ENCODE results near the gene SLC16A13.
"Not testable (repeated sequence)": the region's sequence is repeated elsewhere in the genome, so short reads cannot be mapped to it uniquely, and the experiment has no call there.

Gene SLC16A13

GRCh38 chr17:7068268-7068667 is 32.5 kb downstream of the SLC16A13 start:
- FAIRE-seq = no peak

- FAIRE-seq = no peak
Observed at GRCh38 chr17:7070712-7071111, 34.9 kb downstream of the SLC16A13 start.

- no peak for FAIRE-seq
Observed at GRCh38 chr17:7072406-7072805, 36.6 kb downstream of the SLC16A13 start.

- no peak for FAIRE-seq
Observed at GRCh38 chr17:7074931-7075330, 39.1 kb downstream of the SLC16A13 start.

- no peak for FAIRE-seq
Observed at GRCh38 chr17:7077911-7078546, 42.2 kb downstream of the SLC16A13 start.

- FAIRE-seq = no peak
Observed at GRCh38 chr17:7078711-7079110, 42.9 kb downstream of the SLC16A13 start.

- no peak for FAIRE-seq
Observed at GRCh38 chr17:7079581-7080455, 44.0 kb downstream of the SLC16A13 start, which contains the start of gene CLEC10A. Gene CLEC10A, minus strand, starts transcription at chr17:7080251. Its CDS starts 1,439 bp downstream, at chr17:7078812.

- no peak for FAIRE-seq
Observed at GRCh38 chr17:7080456-7081041, 44.7 kb downstream of the SLC16A13 start.

GRCh38 chr17:7081341-7082062 is 45.7 kb downstream of the SLC16A13 start:
- FAIRE-seq = no peak

- FAIRE-seq = no peak
Observed at GRCh38 chr17:7083592-7083991, 47.8 kb downstream of the SLC16A13 start.

- no peak for FAIRE-seq
Observed at GRCh38 chr17:7084088-7084487, 48.3 kb downstream of the SLC16A13 start.

- FAIRE-seq = not testable (repeated sequence)
Observed at GRCh38 chr17:7088442-7088841, 52.6 kb downstream of the SLC16A13 start.

GRCh38 chr17:7089570-7089969 is 53.8 kb downstream of the SLC16A13 start:
- not testable (repeated sequence) for FAIRE-seq

Measured in islet of Langerhans (tissue), 1 donor.